Measurements from ENCODE around the gene DCUN1D3. TPM values are rescaled to one million over a fixed set of nuclear protein-coding genes. Genes with fewer than 3 reads are reported as not detected.
"Not testable (repeated sequence)": the region's sequence is repeated elsewhere in the genome, so short reads cannot be mapped to it uniquely, and the experiment has no call there.

DCUN1D3 gene, protein sequence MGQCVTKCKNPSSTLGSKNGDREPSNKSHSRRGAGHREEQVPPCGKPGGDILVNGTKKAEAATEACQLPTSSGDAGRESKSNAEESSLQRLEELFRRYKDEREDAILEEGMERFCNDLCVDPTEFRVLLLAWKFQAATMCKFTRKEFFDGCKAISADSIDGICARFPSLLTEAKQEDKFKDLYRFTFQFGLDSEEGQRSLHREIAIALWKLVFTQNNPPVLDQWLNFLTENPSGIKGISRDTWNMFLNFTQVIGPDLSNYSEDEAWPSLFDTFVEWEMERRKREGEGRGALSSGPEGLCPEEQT
- total RNA-seq (10 to 100 TPM in 6 of 7 donors, 1 to 10 TPM in 1; 7.3 to 18.2 (median 14.7) TPM), polyA plus RNA-seq (1 to 10 TPM; 2.6 to 7.7 TPM)
- long read RNA-seq, donor 1, partial matches to known transcripts, result 1 of 3 reads
- long read RNA-seq, donor 1, other reads (novel, unspliced or antisense), result 2 of 3 reads
- long read RNA-seq, donor 2, full-length matches to known transcripts, result 2 of 2 reads
- long read RNA-seq, donor 2, partial matches to known transcripts, result 0 of 2 reads
- long read RNA-seq, donor 2, other reads (novel, unspliced or antisense), result 0 of 2 reads
- long read RNA-seq, donor 3, result 0 reads

DNA sequence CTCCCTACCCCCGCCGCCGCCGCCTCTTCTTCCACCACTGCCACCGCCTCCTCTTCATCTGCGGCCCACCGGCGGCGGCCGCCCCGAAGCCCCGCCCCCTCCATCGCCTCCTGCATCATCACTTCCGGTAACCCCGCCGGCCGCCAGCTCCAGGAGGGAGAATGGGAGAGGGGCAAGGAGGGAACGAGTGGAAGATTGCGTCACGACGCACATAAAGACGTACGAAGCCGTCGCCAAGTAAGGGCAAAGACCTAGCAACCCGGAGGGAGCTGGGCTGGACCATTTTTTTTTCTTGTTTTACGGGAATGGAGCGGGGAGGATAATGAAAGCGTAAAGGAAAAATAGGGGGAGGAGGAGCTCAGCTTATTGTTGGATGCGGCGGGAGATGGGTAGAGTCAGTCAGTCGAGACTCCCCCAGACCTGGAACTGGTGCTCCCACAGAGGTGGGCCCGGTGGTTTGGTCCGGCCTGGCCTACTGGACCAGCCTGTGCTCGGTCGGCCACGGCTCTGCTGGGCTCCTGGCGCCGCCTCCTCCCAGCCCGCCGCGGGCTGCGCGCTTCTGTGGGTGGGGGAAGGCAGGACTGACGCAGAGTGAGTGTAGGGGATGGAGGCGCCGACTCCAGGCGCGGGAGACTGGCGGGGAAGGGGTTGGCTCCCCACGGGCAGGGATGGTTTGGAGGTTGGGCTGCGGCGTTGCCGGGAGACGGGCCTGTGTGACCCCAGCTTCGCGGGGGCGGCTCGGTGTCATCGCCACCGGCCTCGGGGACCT, at the start of gene DCUN1D3, which contains the start of gene LYRM1:
DCUN1D3 (minus strand) TSS at position 60 of the 769 bp plus-strand sequence. CDS start 37,820 bp downstream, outside the sequence.
LYRM1 (plus strand) TSS at position 473 of the 769 bp plus-strand sequence. CDS start 14,785 bp downstream, outside the sequence.
- H3K27me3 ChIP-seq, result no peaks in the 10 kb centered on the region
- H3K4me3 ChIP-seq, result peak within 1 kb of the TSS; percentile 83
- intact Hi-C loops (cut with DNase I), result loop anchor here in 2 of 4 donors (5.0 kb wide), 1 partner anchor 48 kb away; no protein-coding TSS in a partner anchor
- H3K4me1 ChIP-seq (ENCODE audit: insufficient read depth), result peaks cover 9% of the 10 kb centered on the region
- H3K9me3 ChIP-seq, result no peaks in the 10 kb centered on the region
- H3K27ac ChIP-seq, result peak within 1 kb of the TSS; percentile 87 to 96
- peak; percentile 97 to 98 (median 98) for DNase-seq
- H3K36me3 ChIP-seq, result no peaks in the 10 kb centered on the region
- 0 to 1% (median 0%) methylated on average over 61 to 62 of the region's 62 CpGs for WGBS, 3 donors
- TF ChIP-seq POLR2A (IDR thresholded peaks at IDR 0.05) (peak; percentile 92), EP300 (IDR thresholded peaks at IDR 0.05) (peak; percentile 47)
- TF ChIP-seq, protein P1, sequence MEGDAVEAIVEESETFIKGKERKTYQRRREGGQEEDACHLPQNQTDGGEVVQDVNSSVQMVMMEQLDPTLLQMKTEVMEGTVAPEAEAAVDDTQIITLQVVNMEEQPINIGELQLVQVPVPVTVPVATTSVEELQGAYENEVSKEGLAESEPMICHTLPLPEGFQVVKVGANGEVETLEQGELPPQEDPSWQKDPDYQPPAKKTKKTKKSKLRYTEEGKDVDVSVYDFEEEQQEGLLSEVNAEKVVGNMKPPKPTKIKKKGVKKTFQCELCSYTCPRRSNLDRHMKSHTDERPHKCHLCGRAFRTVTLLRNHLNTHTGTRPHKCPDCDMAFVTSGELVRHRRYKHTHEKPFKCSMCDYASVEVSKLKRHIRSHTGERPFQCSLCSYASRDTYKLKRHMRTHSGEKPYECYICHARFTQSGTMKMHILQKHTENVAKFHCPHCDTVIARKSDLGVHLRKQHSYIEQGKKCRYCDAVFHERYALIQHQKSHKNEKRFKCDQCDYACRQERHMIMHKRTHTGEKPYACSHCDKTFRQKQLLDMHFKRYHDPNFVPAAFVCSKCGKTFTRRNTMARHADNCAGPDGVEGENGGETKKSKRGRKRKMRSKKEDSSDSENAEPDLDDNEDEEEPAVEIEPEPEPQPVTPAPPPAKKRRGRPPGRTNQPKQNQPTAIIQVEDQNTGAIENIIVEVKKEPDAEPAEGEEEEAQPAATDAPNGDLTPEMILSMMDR (IDR thresholded peaks at IDR 0.05), result no peak

DNA sequence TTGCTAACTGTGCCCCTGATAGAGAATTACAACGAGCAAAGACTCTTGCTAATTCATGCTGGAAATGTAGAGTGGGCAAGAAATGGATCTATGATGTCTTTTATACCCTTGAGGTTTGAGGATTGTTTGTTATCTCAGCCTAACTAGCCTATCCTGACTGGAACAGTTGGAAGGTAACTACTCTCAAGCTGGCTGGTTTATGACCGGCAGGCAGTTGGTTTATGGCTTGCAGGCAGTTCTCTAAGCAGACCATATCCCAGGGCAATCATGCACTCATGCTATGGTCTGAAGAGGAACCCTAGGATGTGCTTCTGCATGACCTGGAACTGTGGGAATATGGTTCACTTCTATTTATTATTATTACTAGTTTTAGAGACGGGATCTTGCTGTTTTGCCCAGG, 49.5 kb upstream of the DCUN1D3 start:
- H3K4me3 ChIP-seq, result no peak overlapping the region
- WGBS, 3 donors, result 70 to 74% (median 74%) methylated on average over 3 of the region's 3 CpGs
- H3K27ac ChIP-seq, result no peak overlapping the region
- no peaks in the 10 kb centered on the region for H3K4me1 ChIP-seq (ENCODE audit: insufficient read depth)
- intact Hi-C loops (cut with DNase I), result no loop called here
- no peaks in the 10 kb centered on the region for H3K27me3 ChIP-seq
- no peaks in the 10 kb centered on the region for H3K36me3 ChIP-seq
- no peak for TF ChIP-seq POLR2A (IDR thresholded peaks at IDR 0.05)
- TF ChIP-seq EP300 (IDR thresholded peaks at IDR 0.05), result no peak
- H3K9me3 ChIP-seq, result no peaks in the 10 kb centered on the region
- DNase-seq, result no peak

DNA sequence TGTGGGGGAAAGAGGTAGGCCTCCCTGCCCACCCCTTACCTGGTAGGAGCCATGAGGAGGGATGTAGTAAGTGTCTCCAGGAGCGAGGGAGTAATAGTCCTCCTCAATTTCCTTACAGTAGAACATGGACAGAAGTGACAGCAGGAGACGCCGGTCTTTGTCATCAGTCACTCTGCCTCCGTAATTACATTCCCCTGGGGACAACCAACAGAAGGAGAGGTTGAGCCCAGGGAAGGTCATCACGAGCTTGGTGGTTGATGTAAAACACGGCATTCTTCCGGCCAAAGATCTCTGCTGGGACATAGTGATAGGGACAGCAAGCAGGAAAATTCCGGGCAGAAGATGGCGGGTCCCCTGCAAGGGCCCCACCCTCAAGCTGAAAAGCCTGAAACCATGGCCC, 48.3 kb upstream of the DCUN1D3 start:
- no peaks in the 10 kb centered on the region for H3K27me3 ChIP-seq
- no peak for TF ChIP-seq POLR2A (IDR thresholded peaks at IDR 0.05)
- TF ChIP-seq, protein P1 (IDR thresholded peaks at IDR 0.05), result no peak
- no peak for TF ChIP-seq EP300 (IDR thresholded peaks at IDR 0.05)
- DNase-seq, result no peak
- H3K36me3 ChIP-seq, result no peaks in the 10 kb centered on the region
- intact Hi-C loops (cut with DNase I), result no loop called here
- no peaks in the 10 kb centered on the region for H3K4me1 ChIP-seq (ENCODE audit: insufficient read depth)
- no peak overlapping the region for H3K27ac ChIP-seq
- H3K4me3 ChIP-seq, result no peak overlapping the region
- H3K9me3 ChIP-seq, result no peaks in the 10 kb centered on the region
- 85% methylated on average over 9 of the region's 9 CpGs for WGBS, 3 donors

DNA sequence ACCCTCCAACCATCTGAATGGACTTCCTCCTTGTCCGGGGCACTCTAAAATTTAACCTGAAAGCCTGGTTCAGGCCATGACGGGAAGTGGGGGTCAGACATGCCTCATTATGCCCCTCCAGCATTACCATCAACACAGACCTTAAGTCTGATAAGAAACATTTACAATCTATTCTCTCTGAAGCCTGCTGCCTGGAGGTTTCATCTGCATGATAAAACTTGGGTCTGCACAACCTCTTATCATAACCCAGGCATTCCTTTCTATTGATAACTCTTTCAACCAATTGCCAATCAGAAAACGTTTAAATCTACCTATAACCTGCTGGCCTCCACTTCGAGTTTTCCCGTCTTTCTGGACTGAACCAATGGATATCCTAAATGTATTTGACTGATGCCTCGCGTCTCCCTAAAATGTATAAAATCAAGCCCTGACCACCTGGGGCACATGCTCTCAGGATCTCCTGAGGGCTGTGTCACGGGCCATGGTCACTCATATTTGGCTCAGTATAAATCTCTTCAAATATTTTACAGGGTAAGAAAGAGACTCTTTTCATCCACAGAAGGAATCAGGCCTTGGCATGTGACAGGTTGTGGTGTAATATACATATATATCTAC, 46.0 kb upstream of the DCUN1D3 start:
- Histone ChIP-seq H3K27me3 (no peaks in the 10 kb centered on the region), H3K9me3 (no peaks in the 10 kb centered on the region), H3K27ac (no peak overlapping the region), H3K4me1 (ENCODE audit: insufficient read depth) (no peaks in the 10 kb centered on the region), H3K4me3 (no peak overlapping the region), H3K36me3 (no peaks in the 10 kb centered on the region)
- intact Hi-C loops (cut with DNase I), result no loop called here
- no peak for DNase-seq
- TF ChIP-seq POLR2A (IDR thresholded peaks at IDR 0.05) (no peak), EP300 (IDR thresholded peaks at IDR 0.05) (no peak)
- TF ChIP-seq, protein P1 (IDR thresholded peaks at IDR 0.05), result no peak
- 76 to 84% (median 77%) methylated on average over 8 of the region's 8 CpGs for WGBS, 3 donors

DNA sequence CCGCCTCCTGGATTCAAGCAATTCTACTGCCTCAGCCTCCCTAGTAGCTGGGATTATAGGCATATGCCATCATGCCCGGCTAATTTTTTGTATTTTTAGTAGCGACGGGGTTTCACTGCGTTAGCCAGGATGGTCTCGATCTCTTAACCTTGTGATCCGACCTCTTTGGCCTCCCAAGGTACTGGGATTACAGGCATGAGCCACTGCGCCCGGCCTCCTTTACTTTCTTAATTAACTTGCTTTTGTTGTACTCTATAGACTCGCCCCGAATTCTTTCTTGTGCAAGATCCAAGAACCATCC, 45.4 kb upstream of the DCUN1D3 start:
- H3K9me3 ChIP-seq; H3K27ac ChIP-seq; H3K27me3 ChIP-seq; H3K4me1 ChIP-seq (ENCODE audit: insufficient read depth); DNase-seq; intact Hi-C loops (cut with DNase I); H3K4me3 ChIP-seq; H3K36me3 ChIP-seq: not testable (repeated sequence)
- 91 to 94% (median 92%) methylated on average over 11 of the region's 11 CpGs for WGBS, 3 donors
